Measurements from ENCODE around the gene SRSF4. TPM values are rescaled to one million over a fixed set of nuclear protein-coding genes. Genes with fewer than 3 reads are reported as not detected.
"Not testable (repeated sequence)": the region's sequence is repeated elsewhere in the genome, so short reads cannot be mapped to it uniquely, and the experiment has no call there.

SRSF4 gene
- total RNA-seq, 1 donor from 2014 or later, result 111 TPM

DNA sequence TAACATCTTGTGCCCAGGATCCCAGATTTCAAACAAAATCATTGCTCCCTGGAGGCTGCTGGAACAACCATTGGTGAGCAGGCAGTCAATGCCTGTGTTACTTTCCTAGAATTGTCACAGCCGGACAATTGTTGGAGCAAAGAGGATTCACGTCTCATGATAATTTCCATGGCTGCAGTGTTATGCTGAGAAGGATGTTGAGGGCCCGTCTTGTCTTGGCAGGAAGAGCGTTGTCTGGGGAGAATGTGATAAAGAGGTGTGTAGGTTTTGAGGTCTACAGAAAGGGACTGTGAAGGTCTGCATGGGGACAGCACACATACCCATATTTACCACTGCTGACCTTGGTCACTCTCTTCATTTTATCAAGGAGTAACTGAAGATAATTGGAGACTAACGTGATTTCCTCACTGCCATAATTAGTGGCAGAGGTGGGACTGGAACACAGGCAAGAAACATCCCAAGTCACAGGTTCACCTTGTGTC is 42.7 kb upstream of the SRSF4 start:
- Mint-ChIP-seq H3K4me3 (ENCODE audit: low read depth) (no peak overlapping the region), H3K36me3 (ENCODE audit: insufficient read depth) (peaks cover 2% of the 10 kb centered on the region), H3K27me3 (no peaks in the 10 kb centered on the region), H3K4me1 (ENCODE audit: low read depth) (no peaks in the 10 kb centered on the region), H3K27ac (no peak overlapping the region), H3K9me3 (ENCODE audit: low read depth) (no peaks in the 10 kb centered on the region)
- TF ChIP-seq, protein P1, sequence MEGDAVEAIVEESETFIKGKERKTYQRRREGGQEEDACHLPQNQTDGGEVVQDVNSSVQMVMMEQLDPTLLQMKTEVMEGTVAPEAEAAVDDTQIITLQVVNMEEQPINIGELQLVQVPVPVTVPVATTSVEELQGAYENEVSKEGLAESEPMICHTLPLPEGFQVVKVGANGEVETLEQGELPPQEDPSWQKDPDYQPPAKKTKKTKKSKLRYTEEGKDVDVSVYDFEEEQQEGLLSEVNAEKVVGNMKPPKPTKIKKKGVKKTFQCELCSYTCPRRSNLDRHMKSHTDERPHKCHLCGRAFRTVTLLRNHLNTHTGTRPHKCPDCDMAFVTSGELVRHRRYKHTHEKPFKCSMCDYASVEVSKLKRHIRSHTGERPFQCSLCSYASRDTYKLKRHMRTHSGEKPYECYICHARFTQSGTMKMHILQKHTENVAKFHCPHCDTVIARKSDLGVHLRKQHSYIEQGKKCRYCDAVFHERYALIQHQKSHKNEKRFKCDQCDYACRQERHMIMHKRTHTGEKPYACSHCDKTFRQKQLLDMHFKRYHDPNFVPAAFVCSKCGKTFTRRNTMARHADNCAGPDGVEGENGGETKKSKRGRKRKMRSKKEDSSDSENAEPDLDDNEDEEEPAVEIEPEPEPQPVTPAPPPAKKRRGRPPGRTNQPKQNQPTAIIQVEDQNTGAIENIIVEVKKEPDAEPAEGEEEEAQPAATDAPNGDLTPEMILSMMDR (IDR thresholded peaks at IDR 0.05; ENCODE audit: unreplicated experiment), result no peak
- DNase-seq (ENCODE audit: low spot score, unreplicated experiment), result no peak

DNA sequence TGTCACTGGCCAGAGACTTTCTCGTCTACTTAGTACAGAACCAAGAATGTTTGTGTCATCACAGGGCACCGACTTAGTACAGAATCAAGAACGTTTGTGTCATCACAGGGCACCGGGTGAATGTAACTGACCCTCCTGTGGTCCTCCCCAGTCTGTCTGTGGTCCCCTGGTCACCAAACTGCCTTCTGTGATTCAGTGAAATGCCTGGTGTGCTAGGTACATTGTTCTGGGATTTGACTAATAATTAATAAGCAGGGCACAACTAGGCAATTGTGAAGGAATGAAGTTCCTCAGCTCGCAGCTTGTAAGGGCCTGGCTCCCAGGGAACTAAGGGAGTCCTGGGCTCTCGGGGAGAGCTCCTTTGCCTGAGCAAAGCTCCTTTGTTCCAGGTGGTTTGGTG is 41.8 kb upstream of the SRSF4 start:
- Mint-ChIP-seq H3K36me3 (ENCODE audit: insufficient read depth) (peaks cover 2% of the 10 kb centered on the region), H3K27ac (no peak overlapping the region), H3K27me3 (no peaks in the 10 kb centered on the region), H3K4me3 (ENCODE audit: low read depth) (no peak overlapping the region), H3K4me1 (ENCODE audit: low read depth) (no peaks in the 10 kb centered on the region), H3K9me3 (ENCODE audit: low read depth) (no peaks in the 10 kb centered on the region)
- DNase-seq (ENCODE audit: low spot score, unreplicated experiment), result no peak
- TF ChIP-seq, protein P1 (IDR thresholded peaks at IDR 0.05; ENCODE audit: unreplicated experiment), result no peak

DNA sequence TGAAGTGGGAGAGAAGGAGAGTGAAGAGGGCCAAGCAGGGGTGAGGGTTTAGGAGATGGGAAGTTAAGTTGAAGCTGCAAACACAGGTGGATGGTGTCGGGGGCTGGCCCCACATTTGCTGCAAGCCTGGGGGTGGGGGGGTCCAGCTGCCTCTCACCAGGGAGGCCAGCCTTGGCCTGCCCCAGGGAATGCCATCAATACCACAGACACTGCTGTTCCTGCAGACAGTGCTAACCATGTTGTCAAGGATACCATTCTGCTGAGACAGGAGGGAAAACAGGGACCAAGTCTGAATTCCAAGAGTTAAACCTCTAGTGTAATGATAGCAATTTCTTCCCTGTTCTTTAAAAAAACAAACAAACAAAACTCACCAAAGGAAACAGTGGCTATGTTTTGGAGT is 41.0 kb upstream of the SRSF4 start:
- no peaks in the 10 kb centered on the region for H3K27me3 Mint-ChIP-seq
- H3K9me3 Mint-ChIP-seq (ENCODE audit: low read depth), result no peaks in the 10 kb centered on the region
- TF ChIP-seq, protein P1 (IDR thresholded peaks at IDR 0.05; ENCODE audit: unreplicated experiment), result no peak
- DNase-seq (ENCODE audit: low spot score, unreplicated experiment), result no peak
- H3K4me3 Mint-ChIP-seq (ENCODE audit: low read depth), result no peak overlapping the region
- no peaks in the 10 kb centered on the region for H3K4me1 Mint-ChIP-seq (ENCODE audit: low read depth)
- peak overlapping the region; percentile 49 for H3K27ac Mint-ChIP-seq
- H3K36me3 Mint-ChIP-seq (ENCODE audit: insufficient read depth), result peaks cover 2% of the 10 kb centered on the region

DNA sequence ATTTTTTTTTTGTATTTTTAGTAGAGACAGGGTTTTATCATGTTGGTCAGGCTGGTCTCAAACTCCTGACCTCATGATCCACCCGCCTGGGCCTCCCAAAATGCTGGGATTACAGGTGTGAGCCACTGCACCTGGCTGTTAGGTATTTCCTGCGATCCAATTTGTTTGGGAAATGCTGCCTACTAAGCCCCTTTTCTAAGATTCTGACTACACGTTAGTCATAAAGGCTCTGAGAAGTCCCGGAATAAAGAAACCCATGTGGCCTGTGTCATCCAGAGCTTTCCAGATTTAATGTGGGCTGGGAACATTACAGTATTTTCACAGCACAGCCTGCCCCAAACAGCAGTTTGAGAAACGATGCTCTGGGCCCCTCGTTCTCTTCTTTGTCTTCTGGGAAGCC is 40.6 kb upstream of the SRSF4 start:
- H3K4me3 Mint-ChIP-seq (ENCODE audit: low read depth); H3K4me1 Mint-ChIP-seq (ENCODE audit: low read depth); H3K9me3 Mint-ChIP-seq (ENCODE audit: low read depth); H3K27ac Mint-ChIP-seq; H3K36me3 Mint-ChIP-seq (ENCODE audit: insufficient read depth); DNase-seq (ENCODE audit: low spot score, unreplicated experiment); H3K27me3 Mint-ChIP-seq: not testable (repeated sequence)

DNA sequence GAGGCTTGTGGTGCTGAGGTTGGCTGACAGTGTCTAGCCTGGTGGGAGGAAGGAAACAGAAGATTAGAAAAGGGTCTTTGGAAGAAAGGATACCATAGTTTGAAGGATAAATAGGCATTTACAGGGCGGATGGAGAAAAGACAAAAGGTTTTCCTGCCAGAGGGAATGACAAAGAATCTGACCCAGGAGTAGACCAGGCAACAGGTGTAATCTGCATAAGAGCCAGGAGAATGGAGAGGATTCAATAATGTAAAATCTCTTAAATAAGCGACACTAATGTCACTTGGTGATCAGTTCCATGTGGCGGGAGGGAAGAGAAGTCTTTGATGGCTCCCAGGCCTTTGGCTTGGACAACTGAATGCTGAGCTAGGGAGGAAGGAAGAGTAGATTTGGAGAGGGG is 39.6 kb upstream of the SRSF4 start:
- H3K27ac Mint-ChIP-seq, result no peak overlapping the region
- H3K9me3 Mint-ChIP-seq (ENCODE audit: low read depth), result no peaks in the 10 kb centered on the region
- peaks cover 2% of the 10 kb centered on the region for H3K36me3 Mint-ChIP-seq (ENCODE audit: insufficient read depth)
- H3K27me3 Mint-ChIP-seq, result no peaks in the 10 kb centered on the region
- no peak for DNase-seq (ENCODE audit: low spot score, unreplicated experiment)
- H3K4me3 Mint-ChIP-seq (ENCODE audit: low read depth), result no peak overlapping the region
- TF ChIP-seq, protein P1 (IDR thresholded peaks at IDR 0.05; ENCODE audit: unreplicated experiment), result no peak
- H3K4me1 Mint-ChIP-seq (ENCODE audit: low read depth), result no peaks in the 10 kb centered on the region

DNA sequence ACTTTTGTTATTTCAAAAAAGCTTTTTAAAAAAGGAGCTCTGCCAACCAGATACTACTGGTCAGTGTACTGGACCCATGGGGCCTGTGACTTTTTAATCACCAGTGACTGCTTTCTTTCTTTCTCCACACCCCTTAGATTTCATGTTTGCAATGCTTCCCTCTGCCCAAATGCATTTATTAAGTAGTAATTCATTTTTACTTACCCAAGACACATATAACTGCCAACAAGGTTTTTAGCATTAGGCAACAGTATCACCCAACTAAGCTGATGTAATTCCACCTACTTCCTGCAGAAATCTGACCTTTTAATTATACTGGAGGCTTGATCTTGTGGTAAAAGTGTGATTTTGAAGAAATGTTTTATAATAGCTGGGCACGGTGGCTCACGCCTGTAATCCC is 36.5 kb upstream of the SRSF4 start:
- TF ChIP-seq, protein P1 (IDR thresholded peaks at IDR 0.05; ENCODE audit: unreplicated experiment), result no peak
- Mint-ChIP-seq H3K27ac (no peak overlapping the region), H3K36me3 (ENCODE audit: insufficient read depth) (peaks cover 9% of the 10 kb centered on the region), H3K4me1 (ENCODE audit: low read depth) (no peaks in the 10 kb centered on the region), H3K27me3 (no peaks in the 10 kb centered on the region), H3K4me3 (ENCODE audit: low read depth) (no peak overlapping the region), H3K9me3 (ENCODE audit: low read depth) (no peaks in the 10 kb centered on the region)
- no peak for DNase-seq (ENCODE audit: low spot score, unreplicated experiment)
